ENCODE results near the gene MSN.

MSN gene

GRCh38 chrX:65697915-65698796, 30.7 kb downstream of the MSN start:
- TF ChIP-seq CTCF (IDR thresholded peaks at IDR 0.05; ENCODE audit: borderline replicate concordance, insufficient read depth, low read depth, low read length) = no peak
- peak overlapping the region; percentile 10 for H3K4me3 ChIP-seq (ENCODE audit: low read depth, low read length)

DNA sequence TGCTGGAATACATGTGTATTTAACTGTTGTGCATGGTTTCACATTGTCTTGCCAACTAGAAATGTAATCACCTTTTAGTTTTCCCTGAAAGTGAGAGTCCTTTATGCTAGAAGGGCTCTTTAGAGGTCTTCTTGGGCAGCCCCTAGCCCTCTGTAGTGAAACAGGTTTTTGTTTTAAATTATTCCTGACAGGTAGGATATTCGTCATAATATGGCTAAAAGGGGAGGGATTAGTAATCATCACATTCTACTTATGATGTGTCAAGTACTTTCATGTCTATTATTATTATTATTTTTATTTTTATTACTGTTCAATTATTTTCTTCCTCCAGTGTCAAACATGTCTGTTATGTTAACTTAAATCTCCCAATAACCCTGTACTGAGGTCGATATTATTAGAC, 35.5 kb downstream of the MSN start:
- no peak for TF ChIP-seq CTCF (IDR thresholded peaks at IDR 0.05; ENCODE audit: borderline replicate concordance, insufficient read depth, low read depth, low read length)
- H3K4me3 ChIP-seq (ENCODE audit: low read depth, low read length) = no peak overlapping the region

DNA sequence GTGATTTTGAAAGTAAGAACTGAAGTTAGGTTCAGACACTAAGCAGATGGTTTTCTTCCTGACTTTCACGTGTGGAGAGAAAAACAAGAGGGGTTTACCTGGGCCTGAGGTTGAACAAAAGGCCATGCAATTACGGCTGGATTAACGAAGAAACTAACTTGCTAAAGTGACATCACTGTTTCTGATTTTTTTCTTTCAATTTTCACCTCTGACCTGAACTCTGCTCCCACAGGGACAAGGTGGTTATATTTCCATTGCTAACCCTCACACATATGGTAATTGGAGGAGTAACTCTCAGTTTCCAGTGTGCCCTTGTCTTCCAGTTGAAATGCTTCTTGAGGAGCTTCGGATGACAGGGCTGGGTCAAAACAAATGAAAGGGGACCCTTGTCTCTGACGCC, 38.0 kb downstream of the MSN start:
- no peak for TF ChIP-seq CTCF (IDR thresholded peaks at IDR 0.05; ENCODE audit: borderline replicate concordance, insufficient read depth, low read depth, low read length)
- H3K4me3 ChIP-seq (ENCODE audit: low read depth, low read length) = no peak overlapping the region

DNA sequence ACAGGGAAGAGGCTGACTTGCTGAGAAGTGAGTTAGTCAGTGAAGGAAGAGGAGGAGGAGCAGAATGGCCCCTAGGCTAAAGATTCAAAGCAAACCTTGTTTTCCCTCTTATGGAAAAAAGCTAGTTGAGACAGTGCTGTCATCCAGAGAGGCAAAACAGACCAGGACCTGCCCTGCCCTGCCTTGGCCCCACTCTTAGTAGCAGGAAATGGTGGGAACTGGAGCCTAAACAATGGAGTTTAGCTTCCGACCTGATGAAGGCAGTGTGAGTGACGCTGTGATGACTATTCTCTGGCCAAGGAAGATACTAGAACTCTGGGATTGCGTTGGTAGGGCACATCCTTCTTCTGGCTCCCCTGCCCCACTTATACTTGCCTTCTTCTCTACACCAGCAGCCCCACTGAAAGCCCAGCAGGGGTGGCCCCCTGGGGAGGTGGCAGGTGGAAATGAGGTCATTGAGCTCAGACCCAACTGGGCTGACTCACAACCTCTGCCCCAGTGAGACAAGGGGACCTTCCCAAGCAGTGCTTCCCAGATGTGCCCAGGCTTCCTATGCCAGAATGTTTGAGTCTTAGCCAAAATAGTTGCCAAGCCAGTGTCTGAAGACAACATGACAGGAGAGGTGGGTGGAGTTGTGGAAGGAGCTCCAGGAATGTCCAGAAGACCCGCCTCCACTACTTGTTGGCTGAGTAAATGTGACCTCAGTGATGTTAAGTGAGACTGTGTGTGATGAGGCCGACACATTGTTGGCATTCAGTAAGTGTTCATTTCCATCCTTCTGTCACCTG, 38.8 kb downstream of the MSN start:
- no peak for TF ChIP-seq CTCF (IDR thresholded peaks at IDR 0.05; ENCODE audit: borderline replicate concordance, insufficient read depth, low read depth, low read length)
- no peak overlapping the region for H3K4me3 ChIP-seq (ENCODE audit: low read depth, low read length)

DNA sequence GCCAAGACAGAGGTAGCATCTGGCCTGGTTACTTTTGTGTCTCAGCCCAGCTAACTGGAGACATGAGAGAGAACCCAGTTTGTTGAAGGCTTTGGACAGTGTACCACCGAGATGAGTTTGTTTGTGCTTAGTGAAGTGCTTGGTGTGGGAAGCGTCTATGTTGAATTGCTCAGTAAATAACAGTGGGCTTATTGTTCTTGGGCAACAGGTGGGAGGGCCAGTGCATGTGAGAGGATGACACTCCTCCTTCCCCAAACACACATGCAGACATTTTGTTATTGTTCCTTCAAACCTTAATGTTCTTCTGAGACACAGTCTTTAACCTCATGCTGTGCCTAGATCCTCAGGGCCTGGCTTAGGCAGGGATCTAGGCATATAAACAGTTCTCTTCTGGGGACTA, 39.7 kb downstream of the MSN start:
- TF ChIP-seq CTCF (IDR thresholded peaks at IDR 0.05; ENCODE audit: borderline replicate concordance, insufficient read depth, low read depth, low read length) = no peak
- no peak overlapping the region for H3K4me3 ChIP-seq (ENCODE audit: low read depth, low read length)

DNA sequence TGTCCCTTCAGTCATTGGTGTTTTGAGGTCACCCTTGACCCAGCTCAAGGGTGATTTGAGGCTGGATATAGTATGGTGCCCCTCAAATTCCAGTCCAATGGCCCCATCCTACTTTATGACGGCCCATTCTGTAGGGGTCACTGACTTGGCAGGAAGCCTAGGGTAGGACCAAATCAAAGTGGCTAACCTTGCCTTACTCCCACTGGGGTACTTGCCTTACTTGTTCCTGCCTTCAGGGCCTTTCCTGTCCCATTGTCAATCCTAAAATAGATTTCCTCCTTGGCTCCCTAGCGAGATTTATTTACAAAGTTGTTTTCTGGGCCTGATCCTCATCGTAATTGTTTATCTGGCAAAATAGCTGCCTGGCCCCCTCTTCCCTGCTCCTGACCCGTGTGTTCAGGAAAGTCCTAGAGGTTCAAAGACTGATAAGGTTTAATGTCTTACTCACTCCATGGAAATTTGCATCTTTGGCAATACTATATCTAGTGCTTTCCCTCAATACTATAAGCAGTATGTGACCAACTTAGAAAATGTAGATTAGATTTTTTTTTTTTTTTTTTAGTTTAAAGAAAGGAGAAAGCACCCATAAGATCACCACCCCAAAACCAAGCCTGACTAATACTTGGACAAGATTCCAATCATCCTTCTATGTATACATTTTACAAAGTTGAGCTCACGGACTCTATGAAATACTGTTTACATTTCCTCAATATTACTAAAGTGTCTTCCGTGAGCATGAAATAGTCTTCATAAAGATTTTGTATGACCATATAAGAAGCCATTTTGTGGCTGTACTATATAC, 44.8 kb downstream of the MSN start:
- TF ChIP-seq CTCF (IDR thresholded peaks at IDR 0.05; ENCODE audit: borderline replicate concordance, insufficient read depth, low read depth, low read length) = no peak
- no peak overlapping the region for H3K4me3 ChIP-seq (ENCODE audit: low read depth, low read length)
